Hepatocyte (in vitro differentiated cells): ENCODE data around the gene GIMAP5.

Experiments
- CTCF ChIP-seq: fragments of 200-600 bp; sonication (generic); IDR thresholded peaks from 2 replicates; pipeline ENCODE4 v1.5.1; 2016; ENCODE audit warnings: antibody characterized with exemption, mild to moderate bottlenecking; ENCODE audit not compliant: poor library complexity
- EZH2 ChIP-seq: fragments of 200-600 bp; sonication (generic); IDR thresholded peaks from 2 replicates; pipeline ENCODE4 v1.6.1; 2016; ENCODE audit warnings: antibody characterized with exemption, mild to moderate bottlenecking, borderline replicate concordance
- EZH2phosphoT487 ChIP-seq: fragments of 200-600 bp; sonication (generic); IDR thresholded peaks from one replicate; pipeline ENCODE4 v1.6.1; 2018; ENCODE audit warnings: antibody characterized with exemption, mild to moderate bottlenecking, low read depth, moderate library complexity; ENCODE audit not compliant: unreplicated experiment, severe bottlenecking

GRCh38 chr7:150778014-150778737 is 41.0 kb downstream of the GIMAP5 start:
- no peak for TF ChIP-seq CTCF
- no peak for TF ChIP-seq EZH2phosphoT487
- no peak for TF ChIP-seq EZH2
